Pancreas (tissue), 10 donors: ENCODE results near the gene DMXL2. TPM values are rescaled to one million over a fixed set of nuclear protein-coding genes. Genes with fewer than 3 reads are reported as not detected.
"Not testable (repeated sequence)": the region's sequence is repeated elsewhere in the genome, so short reads cannot be mapped to it uniquely, and the experiment has no call there.

Source experiments
- ATAC-seq, 4 donors: fragments of 200-7000 bp; cut with Tn5 transposase; one replicate each; pipeline versions ENCODE4 v1.8.0 to v1.9.1; 2020; ENCODE audit warnings: mild to moderate bottlenecking in 4 of 4, moderate library complexity in 4 of 4
- DNase-seq, 6 donors: peaks; one replicate each; pipeline ENCODE4 v3.0.0-alpha.2; 2020
- FAIRE-seq: peaks from 2 replicates; lab custom pipeline; 2012; peaks lifted over from hg19 to GRCh38; lab: Jason Lieb, UNC
- H3K27ac ChIP-seq, 4 donors: fragments of 200-600 bp; sonication (generic); 1 replicate in 3 of 4; 2 replicates in 1 of 4; pipeline versions ENCODE4 v1.5.0 to v1.8.0; 2020
- H3K27me3 ChIP-seq, 4 donors: fragments of 200-600 bp; one replicate each; pipeline ENCODE4 v1.8.0; 2021
- H3K36me3 ChIP-seq, 3 donors: fragments of 200-600 bp; sonication (generic) in 1 of 3; one replicate each; pipeline versions ENCODE4 v1.5.0 to v1.8.0; 2020 to 2021
- H3K4me1 ChIP-seq, 3 donors: fragments of 200-600 bp; one replicate each; pipeline ENCODE4 v1.8.0; 2021
- H3K4me3 ChIP-seq, 4 donors: fragments of 200-600 bp; sonication (generic) in 2 of 4; one replicate each; pipeline versions ENCODE4 v1.5.0 to v1.8.0; 2020 to 2021
- H3K9me3 ChIP-seq, 4 donors: fragments of 200-600 bp; one replicate each; pipeline ENCODE4 v1.8.0; 2021
- CTCF ChIP-seq, 4 donors: fragments of 200-600 bp; sonication (generic) in 3 of 4; IDR thresholded peaks; one replicate each; pipeline versions ENCODE4 v1.5.0 to v1.8.0; 2021; ENCODE audit warnings: antibody characterized with exemption in 4 of 4
- WGBS, 2 donors: extraction: QIAGEN DNeasy Blood & Tissue Kit; methylation state at CpG; one replicate each; pipeline ENCODE4 v1.1.7; 2013; 5-methylcytosine and 5-hydroxymethylcytosine counted together
- intact Hi-C, 3 donors: fragments of 100-400 bp; cut with DNase I; formaldehyde crosslinking; loops; one replicate each; pipeline versions ENCODE4 v1.11.1 to v1.14.2; 2022
- polyA plus RNA-seq, 2 donors: library from polyadenylated mRNA; stranded (reverse); fragments of 200-250 nt; gene quantifications; one replicate each; pipeline ENCODE4 v1.2.3, GENCODE V29; 2013
- total RNA-seq, 6 donors: library from RNA; stranded (reverse); fragmentation: NEBNext Ultra II Directional in 4 of 6; extraction: Animal tissue kit (Norgen Biotek cat#: 25700) in 4 of 6; gene quantifications; one replicate each; pipeline versions ENCODE4 v1.2.1 to v1.2.4, GENCODE V29; 2021 to 2023
- donor health status: healthy with polysubstance abuse.
- donor health status: DM: no; HTN: no; CAD: no; lungs with moderate emphysema.
- donor health status: DM: no; HTN: no; CAD: no.
- donor health status: control.
- donor health status: control.
- donor health status: Bipolar disorder and iron deficiency.
- donor health status: DM: yes; HTN: yes; CAD: no.
- donor health status: DM: no; HTN: no; CAD: no.
- donor health status: DM: no; HTN: no; CAD: no.
- donor health status: DM: yes; HTN: yes; CAD: no.

DMXL2 gene
- total and polyA plus RNA-seq, 8 donors, result 6.6 to 31.8 (median 12.1) TPM

GRCh38 chr15:51661072-51661471 lies 38.5 kb upstream of the DMXL2 start:
- Histone ChIP-seq H3K4me1 (no peaks in the 10 kb centered on the region), H3K4me3 (no peak overlapping the region), H3K27ac (no peak overlapping the region), H3K9me3 (no peaks in the 10 kb centered on the region), H3K27me3 (no peaks in the 10 kb centered on the region), H3K36me3 (no peaks in the 10 kb centered on the region)
- 80% methylated on average over 2 of the region's 2 CpGs for WGBS, 2 donors
- FAIRE-seq, result no peak
- no peak for TF ChIP-seq CTCF (IDR thresholded peaks at IDR 0.05)
- no peak for ATAC-seq
- DNase-seq, result no peak
- intact Hi-C loops, result no loop called here

- 83 to 88% methylated on average over 3 of the region's 3 CpGs for WGBS, 2 donors
- DNase-seq (no peak), ATAC-seq (no peak), FAIRE-seq (no peak)
- Histone ChIP-seq H3K27ac (no peak overlapping the region), H3K36me3 (no peaks in the 10 kb centered on the region), H3K27me3 (no peaks in the 10 kb centered on the region), H3K4me1 (no peaks in the 10 kb centered on the region), H3K4me3 (no peak overlapping the region), H3K9me3 (no peaks in the 10 kb centered on the region)
- intact Hi-C loops, result loop anchor here in 1 of 3 donors (10.0 kb wide), 1 partner anchor 106 kb away; no protein-coding TSS in a partner anchor
- TF ChIP-seq CTCF (IDR thresholded peaks at IDR 0.05), result no peak
Measured at GRCh38 chr15:51658664-51659063, 36.1 kb upstream of the DMXL2 start.

GRCh38 chr15:51655401-51656057 lies 33.0 kb upstream of the DMXL2 start:
- H3K4me3 ChIP-seq, H3K36me3 ChIP-seq, H3K27ac ChIP-seq, FAIRE-seq, H3K4me1 ChIP-seq, H3K9me3 ChIP-seq, H3K27me3 ChIP-seq, DNase-seq, ATAC-seq: not testable (repeated sequence)
- 90 to 95% methylated on average over 24 of the region's 24 CpGs for WGBS, 2 donors
- intact Hi-C loops, result loop anchor here in 1 of 3 donors (10.0 kb wide), 1 partner anchor 109 kb away; no protein-coding TSS in a partner anchor

- no peak for FAIRE-seq
- intact Hi-C loops, result loop anchor here in 2 of 3 donors (5.0 to 10.0 kb wide), 2 partner anchors 113 to 120 kb away; no protein-coding TSS in a partner anchor
- Histone ChIP-seq H3K36me3 (no peaks in the 10 kb centered on the region), H3K4me1 (no peaks in the 10 kb centered on the region), H3K27me3 (no peaks in the 10 kb centered on the region), H3K4me3 (no peak overlapping the region), H3K27ac (no peak overlapping the region), H3K9me3 (no peaks in the 10 kb centered on the region)
- no peak for TF ChIP-seq CTCF (IDR thresholded peaks at IDR 0.05)
- DNase-seq, result no peak
- no peak for ATAC-seq
- WGBS, 2 donors, result 86 to 88% methylated on average over 5 of the region's 5 CpGs
Measured at GRCh38 chr15:51652084-51652668, 29.6 kb upstream of the DMXL2 start.

GRCh38 chr15:51649659-51650521 lies 27.3 kb upstream of the DMXL2 start:
- peak; percentile 72 to 95 (median 93) for ATAC-seq
- TF ChIP-seq CTCF (IDR thresholded peaks at IDR 0.05), result peak; percentile 18 to 54 (median 38)
- no peak overlapping the region for H3K4me3 ChIP-seq
- H3K4me1 ChIP-seq, result no peaks in the 10 kb centered on the region
- H3K9me3 ChIP-seq, result no peaks in the 10 kb centered on the region
- FAIRE-seq, result peak; percentile 94
- no peak overlapping the region for H3K27ac ChIP-seq
- intact Hi-C loops, result loop anchor here (5.0 to 10.0 kb wide), 2 partner anchors 115 to 122 kb away; no protein-coding TSS in a partner anchor
- H3K36me3 ChIP-seq, result no peaks in the 10 kb centered on the region
- WGBS, 2 donors, result 33 to 34% methylated on average over 4 of the region's 4 CpGs
- H3K27me3 ChIP-seq, result no peaks in the 10 kb centered on the region
- peak in 3 of 6 donors; percentile 20 to 52 (median 37) for DNase-seq

- H3K36me3 ChIP-seq, FAIRE-seq, H3K27ac ChIP-seq, ATAC-seq, DNase-seq, H3K4me1 ChIP-seq, H3K4me3 ChIP-seq, H3K9me3 ChIP-seq, H3K27me3 ChIP-seq: not testable (repeated sequence)
- WGBS, 2 donors, result 67 to 70% methylated on average over 4 of the region's 4 CpGs
- intact Hi-C loops, result loop anchor here in 1 of 3 donors (5.0 kb wide), 1 partner anchor 124 kb away; no protein-coding TSS in a partner anchor
Measured at GRCh38 chr15:51648643-51649042, 26.1 kb upstream of the DMXL2 start.

GRCh38 chr15:51648101-51648500 lies 25.5 kb upstream of the DMXL2 start:
- not testable (repeated sequence) for DNase-seq, H3K27ac ChIP-seq, H3K27me3 ChIP-seq, FAIRE-seq, H3K4me1 ChIP-seq, H3K4me3 ChIP-seq, H3K36me3 ChIP-seq, H3K9me3 ChIP-seq, ATAC-seq
- intact Hi-C loops, result loop anchor here in 1 of 3 donors (5.0 kb wide), 1 partner anchor 124 kb away; no protein-coding TSS in a partner anchor
- WGBS, 2 donors, result no CpG with 5 or more reads among the region's 1 CpG
